MM.1S (cell line): ENCODE results near the gene NBPF1.
"Not testable (repeated sequence)": the region's sequence is repeated elsewhere in the genome, so short reads cannot be mapped to it uniquely, and the experiment has no call there.

Experiments
- CTCF ChIP-seq: fragments of 300-600 bp; sonication (generic); IDR thresholded peaks from 2 replicates; pipeline ENCODE4 v1.5.1; 2016; ENCODE audit warnings: antibody characterized with exemption, low read length, mixed read lengths
- EZH2 ChIP-seq: fragments of 300-600 bp; sonication (generic); optimal IDR thresholded peaks from 2 replicates; pipeline ENCODE3; 2017; ENCODE audit warnings: low read depth, mild to moderate bottlenecking, antibody characterized with exemption, low read length, mixed read lengths
- EZH2phosphoT487 ChIP-seq: fragments of 300-600 bp; sonication (generic); IDR thresholded peaks from 2 replicates; pipeline ENCODE4 v1.6.1; 2018; ENCODE audit warnings: antibody characterized with exemption, low read length

DNA sequence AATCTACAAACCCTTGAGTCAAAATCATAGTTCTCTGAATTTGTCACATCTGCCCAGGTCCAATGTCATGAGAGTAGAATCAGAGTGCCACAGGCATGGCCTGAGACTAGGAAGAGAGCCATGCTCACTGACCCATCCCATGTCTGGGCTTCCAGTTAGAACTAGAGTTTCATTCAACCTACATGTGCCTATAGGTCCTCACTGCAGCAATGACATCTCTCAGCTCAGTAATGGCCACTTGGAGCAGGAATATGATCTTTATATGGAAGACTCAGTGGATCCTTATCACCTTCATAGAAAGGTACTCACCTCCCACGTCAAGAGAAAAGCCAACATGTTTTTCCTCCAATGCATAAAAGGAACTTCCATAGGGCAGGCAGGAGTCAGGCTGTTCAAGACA is 48.0 kb downstream of the NBPF1 start:
- not testable (repeated sequence) for TF ChIP-seq CTCF, EZH2, EZH2phosphoT487
